HG03064 (cell line): ENCODE measurements around the gene ISCU.
"Not testable (repeated sequence)": the region's sequence is repeated elsewhere in the genome, so short reads cannot be mapped to it uniquely, and the experiment has no call there.

Experiments used
- ATAC-seq: cut with Tn5 transposase; IDR thresholded peaks from one replicate; pipeline ENCODE4 v1.9.1; 2021; ENCODE audit warnings: low read depth; ENCODE audit not compliant: unreplicated experiment

The ISCU gene

GRCh38 chr12:108586306-108586705 is 23.9 kb downstream of the ISCU start:
- no peak for ATAC-seq

DNA sequence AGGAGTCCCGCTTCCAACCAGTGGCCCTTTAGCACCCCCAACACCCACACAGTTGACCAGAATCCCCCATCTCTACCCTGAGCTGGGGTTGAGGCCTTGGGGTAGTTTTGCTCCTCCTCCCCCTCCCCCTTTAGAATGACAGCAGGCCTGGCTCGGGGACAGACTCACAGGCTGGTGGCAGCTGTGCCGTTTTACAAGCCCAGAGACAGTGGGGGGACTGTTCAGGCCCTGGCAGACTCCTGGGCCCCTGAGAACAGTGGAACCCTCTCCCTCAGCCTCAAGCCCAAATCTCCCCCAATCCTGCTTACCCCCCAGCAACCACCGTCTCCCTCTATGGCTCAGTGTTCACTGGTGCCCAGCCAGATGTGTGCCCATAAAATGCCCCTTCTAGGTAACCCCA is 25.4 kb downstream of the ISCU start:
- ATAC-seq = no peak

DNA sequence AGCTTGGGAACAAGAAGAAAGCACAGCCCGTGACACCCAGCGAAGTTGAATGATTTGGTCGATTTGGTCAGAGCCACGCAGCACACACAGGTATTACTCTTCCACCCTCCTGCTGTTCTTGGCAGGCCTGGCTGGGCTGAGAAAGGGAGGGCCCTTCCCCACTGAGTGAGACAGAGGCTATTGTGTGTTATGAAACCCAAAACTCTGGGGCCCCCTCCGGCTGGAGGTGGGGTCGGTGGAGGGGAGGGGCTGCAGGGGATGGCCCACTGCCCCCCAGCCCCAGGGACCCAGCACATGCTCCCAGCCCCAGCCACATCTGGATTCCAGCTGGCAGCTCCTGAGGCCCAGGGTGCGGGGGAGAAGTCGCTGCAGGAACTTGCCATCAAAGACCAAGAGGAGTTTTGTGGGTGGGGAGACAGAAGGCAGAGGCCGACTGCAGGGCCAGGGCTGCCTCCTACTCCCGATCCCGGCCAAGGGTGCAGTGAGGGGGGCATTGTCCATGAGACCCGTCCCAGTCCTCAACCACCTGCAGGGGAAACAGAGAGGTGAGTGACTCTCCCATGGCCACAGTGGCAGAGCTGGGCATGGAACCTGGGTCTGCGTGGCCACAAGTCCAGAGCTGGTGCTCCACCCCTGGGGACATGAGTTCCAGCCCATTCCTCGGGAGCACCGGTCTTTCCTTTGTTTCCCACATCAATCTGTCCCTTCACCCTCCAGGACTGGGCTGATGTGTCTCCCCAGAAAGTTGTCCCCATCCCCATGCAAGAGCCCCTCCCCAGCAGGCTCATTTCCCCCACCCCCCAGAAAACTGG is 26.8 kb downstream of the ISCU start:
- no peak for ATAC-seq

DNA sequence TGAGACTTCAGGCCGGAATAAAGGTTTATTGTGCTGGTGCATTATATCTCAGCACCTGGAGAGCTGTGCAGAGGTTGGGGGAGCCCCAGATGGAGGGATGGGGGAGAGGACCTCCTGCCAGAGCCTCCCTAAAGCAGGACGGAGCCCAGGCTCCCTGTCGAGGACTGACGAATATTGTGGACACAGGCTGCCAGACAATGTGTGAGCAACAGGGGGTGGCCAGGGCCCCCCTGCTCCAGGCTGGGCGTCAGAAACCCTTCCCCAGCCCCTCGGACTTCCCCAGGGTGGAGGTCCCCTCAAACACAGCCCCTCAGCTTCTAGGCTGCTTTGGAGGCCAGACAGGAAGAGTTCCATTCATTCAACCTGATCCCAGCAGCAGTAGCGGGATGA is 27.4 kb downstream of the ISCU start:
- ATAC-seq = no peak

GRCh38 chr12:108590463-108590862 is 28.1 kb downstream of the ISCU start:
- ATAC-seq = not testable (repeated sequence)

GRCh38 chr12:108591267-108591980 is 29.0 kb downstream of the ISCU start:
- no peak for ATAC-seq

DNA sequence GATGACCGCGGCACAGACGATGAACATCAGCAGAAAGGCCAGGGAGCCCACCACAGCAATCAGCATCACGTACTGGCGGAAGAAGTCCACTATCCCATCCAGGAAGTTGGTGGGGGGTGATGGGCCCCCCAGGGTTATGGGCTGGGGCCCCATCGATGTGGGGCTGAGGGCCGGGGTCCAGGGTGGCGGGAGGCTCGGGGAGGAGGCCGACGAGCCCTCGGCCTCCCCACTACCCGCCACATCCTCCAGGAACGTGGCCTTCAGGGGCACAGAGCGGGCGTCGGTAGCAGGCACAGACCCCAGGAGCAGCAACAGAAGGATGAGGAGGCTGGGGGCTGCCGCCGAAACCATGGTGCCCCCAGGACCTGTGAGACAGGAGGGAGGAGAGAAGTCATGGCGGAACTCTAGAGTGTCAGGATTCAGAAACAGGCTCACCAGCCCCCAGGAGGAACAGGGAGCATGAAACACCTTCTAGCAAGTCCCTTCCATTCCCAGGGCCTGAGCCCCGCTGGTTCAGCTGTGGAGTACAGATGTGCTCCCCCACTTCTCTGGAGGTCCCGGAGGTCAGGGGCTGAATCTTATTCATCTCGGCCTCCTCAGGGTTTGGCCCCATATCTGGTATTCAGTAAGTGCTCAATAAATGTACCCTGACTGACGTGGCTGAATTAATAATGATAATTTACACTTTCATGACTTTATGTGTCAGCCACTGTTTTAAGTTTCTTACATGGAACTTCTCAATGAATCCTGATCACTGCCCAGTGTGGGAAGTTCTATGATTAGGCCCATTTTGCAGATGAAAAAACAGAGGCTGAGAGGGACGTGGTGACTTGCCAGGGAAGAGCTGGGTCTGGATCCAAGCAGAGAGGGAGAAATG is 29.9 kb downstream of the ISCU start:
- no peak for ATAC-seq

- ATAC-seq = no peak
Observed at GRCh38 chr12:108594323-108594903, 32.0 kb downstream of the ISCU start.

GRCh38 chr12:108594960-108595710 is 32.7 kb downstream of the ISCU start:
- no peak for ATAC-seq

- ATAC-seq = no peak
Observed at GRCh38 chr12:108595711-108596647, 33.6 kb downstream of the ISCU start.

DNA sequence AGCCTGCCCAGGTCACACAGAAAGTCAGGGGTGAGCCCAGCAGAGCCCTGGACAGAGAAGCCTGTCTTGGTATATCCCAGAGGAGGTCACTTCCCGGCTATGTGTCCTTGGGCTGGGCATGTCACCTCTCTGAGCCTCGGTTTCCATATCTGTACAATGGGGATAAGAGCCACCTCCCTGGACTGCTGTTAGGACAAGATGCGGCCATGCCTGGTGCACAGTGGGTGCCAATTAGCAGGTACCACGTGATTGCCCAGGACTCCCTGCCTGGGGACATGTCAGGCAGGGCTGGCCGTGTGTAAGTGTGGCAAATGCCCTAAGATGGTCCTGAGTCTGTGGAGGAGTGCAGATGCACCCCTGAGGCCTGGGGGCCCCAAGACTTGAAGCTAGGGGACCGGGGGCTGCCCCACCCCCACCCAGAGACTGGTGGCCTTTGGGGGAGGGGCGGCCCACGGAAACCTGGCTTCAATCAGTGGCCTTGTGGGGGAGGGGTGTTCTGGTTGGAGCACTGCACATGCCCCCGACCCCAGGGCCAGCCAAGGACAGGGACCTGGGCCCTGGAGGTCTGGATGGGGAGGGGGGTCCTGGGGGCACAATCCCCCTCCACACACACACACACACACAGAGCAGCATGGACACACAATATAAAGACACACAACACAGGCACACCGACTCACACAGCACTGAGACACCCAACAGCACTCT is 34.6 kb downstream of the ISCU start:
- no peak for ATAC-seq

DNA sequence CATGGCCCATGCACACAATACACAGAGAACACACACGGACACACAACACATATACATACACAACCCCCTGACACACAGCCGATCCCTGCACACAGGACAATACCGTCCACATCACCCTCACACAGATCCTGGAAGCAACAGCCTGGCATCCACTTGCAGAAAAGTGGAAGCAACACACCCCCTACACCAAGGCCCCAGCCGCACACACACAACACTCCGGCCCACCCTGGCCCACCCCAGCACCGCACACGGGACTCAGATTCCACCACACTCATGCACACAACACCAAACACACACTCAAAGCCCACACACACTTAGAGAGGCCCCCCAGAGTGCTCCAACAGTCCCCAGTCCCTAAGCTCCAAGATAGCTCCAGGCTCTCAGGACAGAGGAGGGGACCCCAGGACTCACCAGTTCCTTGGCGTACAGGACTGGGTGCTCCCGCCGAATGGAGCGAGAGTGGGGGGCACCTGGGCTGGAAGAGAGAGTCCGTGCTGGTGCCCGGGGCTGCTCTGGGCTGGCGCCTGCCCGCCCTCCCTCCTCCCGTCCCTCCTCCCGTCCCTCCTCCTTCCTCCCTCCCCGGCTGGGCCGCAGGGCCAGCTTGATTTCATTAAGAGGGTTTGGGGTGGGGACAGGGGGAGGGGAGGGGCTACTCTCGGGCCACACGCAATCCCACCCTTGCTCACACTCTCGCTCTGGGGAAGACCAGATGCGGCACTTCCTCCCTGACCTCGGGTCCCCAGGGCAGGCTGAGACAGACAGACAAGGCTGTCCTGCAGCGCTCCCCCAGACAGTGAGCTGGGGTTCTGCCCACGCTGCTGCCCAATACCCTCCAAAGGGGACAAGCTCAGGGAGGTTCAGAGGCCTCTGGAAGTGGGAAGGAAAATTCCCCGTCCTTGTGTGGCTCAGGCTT is 35.4 kb downstream of the ISCU start, which contains the start of gene TMEM119:
Gene TMEM119, minus strand, starts transcription at position 526 of the 913 bp plus-strand sequence. CDS start 5,701 bp downstream, outside the sequence.
- ATAC-seq = no peak

DNA sequence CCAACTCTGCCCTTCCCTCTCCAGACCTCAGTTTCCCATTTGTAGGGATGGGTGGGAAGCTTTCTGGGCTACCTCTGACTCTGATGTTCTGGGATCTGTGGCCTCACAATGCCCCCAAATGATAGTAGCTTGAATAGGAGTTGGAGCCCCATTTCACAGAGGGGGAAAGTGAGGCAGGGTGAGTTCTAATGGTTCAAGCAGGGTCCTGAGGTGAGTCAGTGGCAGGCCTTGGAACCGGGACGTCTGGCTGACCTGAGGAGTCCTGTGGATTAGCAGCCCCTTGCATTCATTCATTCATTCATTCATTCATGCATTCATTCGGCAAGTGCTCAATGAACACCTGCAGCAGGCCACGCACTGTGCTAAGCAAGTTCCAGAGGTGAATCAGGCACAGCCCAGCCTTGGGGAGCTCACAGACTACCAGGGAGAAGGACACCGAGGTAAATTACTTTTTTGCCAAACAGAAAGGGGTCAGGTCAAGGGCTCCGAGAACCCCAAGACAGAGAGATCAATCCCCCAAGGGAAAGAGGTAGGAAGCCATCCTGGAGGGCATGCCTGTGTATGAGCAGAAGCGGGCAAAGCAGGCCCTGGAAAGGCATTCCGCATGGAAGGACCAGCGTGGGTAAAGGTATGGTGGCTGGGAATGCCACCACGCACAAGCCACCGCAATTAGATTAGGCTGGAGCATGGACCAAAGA is 36.3 kb downstream of the ISCU start:
- ATAC-seq = no peak

DNA sequence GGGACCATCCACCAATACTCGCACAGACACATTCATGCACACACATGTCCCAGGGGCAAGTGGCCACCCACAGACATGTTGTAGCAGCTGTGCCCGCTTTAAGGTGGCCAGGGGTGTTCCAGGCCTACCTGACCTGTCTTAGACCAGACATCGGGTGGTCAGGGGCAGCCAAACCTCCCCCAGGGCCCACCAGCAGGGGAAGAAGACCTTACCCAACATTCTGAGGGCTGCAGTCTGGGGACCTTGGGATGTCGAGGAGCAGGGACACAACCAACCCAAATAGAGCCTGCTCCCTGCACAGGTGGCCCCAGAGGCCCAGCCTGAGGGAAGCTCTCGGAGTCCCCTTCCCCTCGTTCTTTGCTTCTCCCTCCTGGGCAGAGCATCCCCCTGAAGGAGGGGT is 37.1 kb downstream of the ISCU start:
- ATAC-seq = no peak

- ATAC-seq = no peak
Observed at GRCh38 chr12:108599948-108600701, 37.7 kb downstream of the ISCU start.

- no peak for ATAC-seq
Observed at GRCh38 chr12:108600702-108601007, 38.3 kb downstream of the ISCU start.
